AG09319 (cell line): ENCODE results near the gene CLMN.

ENCODE experiments used
- DNase-seq: peaks from one replicate; pipeline ENCODE4 v3.0.0-alpha.2; 2010; ENCODE audit warnings: low read depth; ENCODE audit errors: extremely low read depth
- CTCF ChIP-seq: IDR thresholded peaks from 2 replicates; pipeline ENCODE4 v1.5.1; 2011; ENCODE audit warnings: low read depth, mild to moderate bottlenecking, inconsistent platforms, low read length, moderate library complexity

Gene CLMN

GRCh38 chr14:95220663-95221231 lies 99.0 kb downstream of the CLMN start:
- no peak for DNase-seq
- TF ChIP-seq CTCF = no peak

GRCh38 chr14:95218472-95219193 lies 101.1 kb downstream of the CLMN start:
- no peak for TF ChIP-seq CTCF

GRCh38 chr14:95218006-95218405 lies 101.7 kb downstream of the CLMN start:
- TF ChIP-seq CTCF = no peak
- no peak for DNase-seq

More at GRCh38 chr14:95218472-95219193, 101.1 kb downstream of the CLMN start:
- no peak for DNase-seq

- no peak for DNase-seq
- TF ChIP-seq CTCF = no peak
Observed at GRCh38 chr14:95217391-95217900, 102.3 kb downstream of the CLMN start.

- no peak for DNase-seq
- TF ChIP-seq CTCF = no peak
Observed at GRCh38 chr14:95216008-95216407, 103.7 kb downstream of the CLMN start.

- no peak for DNase-seq
- TF ChIP-seq CTCF = no peak
Observed at GRCh38 chr14:95215094-95215725, 104.5 kb downstream of the CLMN start.

- TF ChIP-seq CTCF = no peak
- no peak for DNase-seq
Observed at GRCh38 chr14:95213774-95214173, 105.9 kb downstream of the CLMN start.
